HS-27A (cell line): ENCODE measurements around the gene SORCS1.

ENCODE experiments used
- DNase-seq: peaks from one replicate; pipeline ENCODE4 v3.0.0-alpha.2; 2012; ENCODE audit warnings: low read depth, missing footprints

The SORCS1 gene

DNA sequence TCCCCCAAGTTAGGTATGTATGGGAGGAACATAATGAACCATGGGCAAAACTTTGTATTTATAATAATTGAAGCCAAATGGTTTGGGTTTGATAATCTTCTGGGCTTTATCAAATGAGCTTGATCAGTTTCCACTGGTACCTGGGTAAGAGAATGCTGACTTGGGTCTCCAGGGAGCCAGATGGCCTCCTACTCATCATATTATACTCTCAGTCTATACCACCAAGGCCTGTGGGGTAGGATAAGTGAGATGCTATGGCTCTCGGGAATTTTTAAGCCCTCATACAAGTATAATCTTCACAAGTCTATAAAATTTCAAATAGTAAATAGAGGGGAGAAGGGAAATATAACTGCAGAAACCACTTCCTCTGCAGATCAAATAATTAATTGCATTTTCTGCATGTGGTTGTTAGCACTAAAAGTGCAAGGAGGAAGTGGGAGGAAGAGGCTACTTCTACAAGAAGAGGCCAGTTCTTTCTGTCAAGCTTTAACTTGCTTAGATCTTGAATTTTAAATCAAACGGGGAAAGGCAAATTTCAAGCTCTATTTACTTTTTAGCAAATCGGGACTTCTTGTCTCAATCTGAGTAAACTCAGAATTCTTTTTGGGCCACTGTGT, 349.0 kb downstream of the SORCS1 start:
- no peak for DNase-seq

DNA sequence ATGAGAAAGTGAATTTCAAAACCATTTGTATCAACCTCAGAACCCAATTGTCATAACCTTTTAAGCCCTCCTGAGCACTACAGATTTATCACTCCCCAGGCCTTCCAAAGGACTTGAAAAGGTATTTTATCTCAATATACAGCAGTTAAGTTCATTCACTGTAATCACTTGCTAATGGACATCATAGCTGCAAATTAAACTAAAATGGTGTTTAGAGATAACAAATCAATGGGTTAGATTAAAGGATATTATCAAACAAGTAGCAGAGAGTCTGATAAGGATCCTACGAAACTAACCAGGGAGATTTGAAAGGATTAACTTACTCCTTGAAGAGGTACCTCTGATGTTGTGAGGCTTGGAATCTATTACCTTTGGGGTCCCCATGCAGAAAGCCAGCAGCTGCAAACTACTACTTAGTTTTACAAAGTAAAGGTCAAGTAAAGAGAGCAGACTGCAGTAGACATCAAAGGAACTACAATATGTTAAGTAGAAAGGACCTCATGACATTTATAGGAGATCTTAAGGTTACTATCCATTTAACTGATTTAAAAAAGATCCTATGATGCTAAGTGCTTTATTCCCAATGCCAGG, 359.4 kb downstream of the SORCS1 start:
- DNase-seq: no peak

DNA sequence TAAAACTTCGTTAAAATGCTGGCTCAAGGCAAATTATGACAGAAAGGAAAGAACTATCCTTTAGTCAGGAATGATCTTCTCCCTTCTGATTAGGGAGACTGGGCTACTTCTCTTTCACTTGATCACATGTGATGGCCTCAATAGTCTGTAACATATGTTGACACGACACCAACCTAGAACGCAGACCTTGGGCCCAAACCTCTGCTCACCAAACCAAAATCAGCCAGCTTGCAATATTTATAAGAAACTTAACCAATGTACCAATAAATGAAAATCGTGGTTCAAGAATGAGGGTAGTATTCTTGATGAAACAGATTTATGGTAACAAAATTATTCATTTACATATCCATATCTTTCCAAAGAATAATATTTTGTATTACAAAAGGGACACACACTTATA, 361.6 kb downstream of the SORCS1 start:
- DNase-seq: no peak

DNA sequence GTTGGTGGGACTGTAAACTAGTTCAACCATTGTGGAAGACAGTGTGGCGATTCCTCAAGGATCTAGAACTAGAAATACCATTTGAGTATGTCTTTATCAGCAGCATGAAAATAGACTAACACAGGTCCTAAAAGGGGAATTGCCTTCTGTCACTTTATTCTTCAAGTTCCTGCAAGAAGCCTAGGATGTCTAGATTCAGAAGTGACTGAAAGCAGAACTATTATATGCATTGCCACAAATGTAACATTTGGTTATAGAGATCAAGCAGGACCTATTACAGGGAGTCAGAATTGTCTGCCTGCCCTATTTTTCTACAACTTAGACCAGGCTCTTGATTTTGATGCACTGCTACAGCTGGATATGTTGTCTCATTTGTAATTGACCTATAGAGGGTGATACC, 364.7 kb downstream of the SORCS1 start:
- DNase-seq: no peak

DNA sequence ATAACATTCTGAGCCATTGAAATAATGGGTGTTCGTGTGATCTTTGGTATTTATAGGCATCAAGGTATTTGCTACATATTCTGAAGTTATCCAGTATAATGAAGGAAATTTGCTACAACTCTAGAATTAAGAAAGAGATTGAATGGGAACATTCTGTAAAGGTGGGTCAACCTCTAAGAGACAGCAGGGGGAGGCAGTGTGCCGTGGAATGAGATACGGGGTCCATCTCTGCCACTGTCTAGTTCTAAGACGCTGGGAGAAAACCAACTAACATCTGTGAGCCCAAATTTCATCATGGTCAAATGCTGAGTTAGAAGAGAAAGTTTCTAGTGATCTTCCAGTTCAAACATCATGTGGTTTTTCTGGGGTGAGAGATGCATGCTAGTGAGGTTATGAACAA, 368.9 kb downstream of the SORCS1 start:
- no peak for DNase-seq

DNA sequence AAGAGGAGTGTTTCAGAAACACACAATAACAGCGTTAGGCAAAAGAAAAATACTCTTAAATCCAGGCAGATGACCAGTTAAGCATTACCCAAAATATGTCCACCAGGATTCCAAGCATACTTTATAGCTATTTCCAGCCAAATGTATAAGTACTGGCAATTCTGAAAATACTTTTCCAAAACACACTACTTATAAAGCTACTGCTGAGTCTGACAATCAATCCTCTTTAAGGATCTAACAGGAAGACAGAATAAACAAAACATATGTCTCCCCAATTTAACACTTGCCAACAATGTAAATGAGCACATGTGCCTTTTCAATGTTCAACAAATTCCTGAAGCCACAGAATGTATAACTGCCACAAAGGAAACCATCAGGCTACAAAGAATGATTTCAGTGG, 370.9 kb downstream of the SORCS1 start:
- DNase-seq: no peak

DNA sequence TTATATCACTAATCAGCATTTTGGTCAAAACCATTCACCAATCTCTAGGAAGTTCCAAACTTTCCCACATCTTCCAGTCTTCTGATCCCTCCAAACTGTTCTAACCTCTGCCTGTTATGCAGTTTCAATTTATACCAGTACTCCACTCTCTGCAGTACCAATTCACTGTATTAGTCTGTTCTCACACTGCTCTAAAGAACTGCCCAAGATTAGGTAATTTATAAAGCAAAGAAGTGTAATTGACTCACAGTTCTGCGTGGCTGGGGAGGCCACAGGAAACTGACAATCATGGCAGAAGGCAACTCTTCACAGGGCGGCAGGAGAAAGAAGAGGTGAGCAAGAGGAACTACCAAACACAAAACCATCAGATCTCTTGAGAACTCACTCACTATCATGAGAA, 374.9 kb downstream of the SORCS1 start:
- DNase-seq: no peak

DNA sequence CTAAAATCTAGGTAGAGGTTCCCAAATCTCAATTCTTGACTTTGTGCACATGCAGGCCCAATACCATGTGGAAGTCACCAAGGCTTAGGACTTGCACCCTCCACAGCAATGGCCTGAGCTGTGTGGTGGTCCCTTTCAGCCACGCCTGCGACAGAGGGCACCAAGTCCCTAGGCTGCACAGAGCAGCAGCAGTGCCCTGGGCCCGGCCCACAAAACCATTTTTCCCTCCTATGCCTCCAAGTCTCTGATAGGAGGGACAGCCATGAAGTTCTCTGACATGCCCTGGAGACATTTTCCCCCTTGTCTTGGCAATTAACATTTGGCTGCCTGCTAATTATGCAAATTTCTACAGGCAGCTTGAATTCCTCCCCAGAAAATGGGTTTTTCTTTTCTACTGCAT, 375.5 kb downstream of the SORCS1 start:
- no peak for DNase-seq

DNA sequence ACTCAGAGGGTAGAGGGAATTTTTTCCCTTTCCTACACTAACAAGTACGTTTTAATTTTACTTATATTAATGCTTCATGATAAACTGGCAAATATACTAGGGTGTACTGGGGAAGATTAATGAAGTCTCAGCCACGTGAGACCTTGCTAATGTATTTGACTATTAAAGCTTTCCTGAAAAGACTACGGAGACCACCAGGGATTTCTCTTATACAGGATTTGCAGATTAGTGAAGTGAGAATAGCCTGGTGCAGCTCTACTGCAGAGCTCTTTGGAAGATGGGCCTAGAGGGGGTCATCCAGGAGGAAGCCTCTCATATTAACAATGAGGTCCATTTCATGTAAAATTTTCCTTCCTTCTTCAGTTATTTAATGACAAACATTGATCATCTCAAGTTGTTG, 379.0 kb downstream of the SORCS1 start:
- DNase-seq: no peak

DNA sequence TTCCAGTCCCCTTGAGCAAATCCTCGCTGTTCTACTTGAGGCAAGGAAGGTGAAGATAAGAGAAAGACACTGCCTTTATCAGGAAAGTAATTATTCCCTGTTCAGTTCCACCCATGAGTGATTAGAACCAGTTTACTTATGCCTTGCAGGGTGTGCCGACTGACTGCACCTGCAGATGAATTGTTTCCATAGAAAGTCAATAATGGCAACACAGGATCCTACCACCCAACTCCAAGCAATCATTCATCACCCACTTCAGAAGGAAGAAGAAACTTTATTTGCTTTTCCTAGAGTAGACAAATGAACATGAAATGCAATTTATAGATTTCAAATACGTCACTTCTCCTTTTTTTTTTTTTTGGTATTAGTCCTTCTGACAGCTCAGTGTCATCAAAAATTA, 383.9 kb downstream of the SORCS1 start:
- DNase-seq: no peak

DNA sequence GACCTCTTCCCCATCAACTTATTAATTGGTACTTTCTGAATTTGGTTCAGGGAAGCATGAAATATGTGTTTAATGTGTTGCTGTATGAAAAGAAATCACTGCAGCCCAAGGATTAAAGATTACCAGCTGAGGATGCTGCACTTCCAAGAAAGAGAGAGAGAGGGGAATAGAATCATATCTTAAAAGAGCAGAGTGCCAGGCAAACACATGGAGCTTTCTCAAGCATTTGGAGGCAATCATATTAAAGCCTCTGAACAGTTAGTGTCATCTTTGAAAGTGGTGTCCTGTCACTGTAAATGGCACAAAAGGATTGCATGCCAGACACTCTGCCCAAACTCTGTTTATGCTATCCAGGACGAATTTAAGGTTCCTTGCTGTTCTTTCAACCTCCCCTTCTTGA, 386.7 kb downstream of the SORCS1 start:
- DNase-seq: no peak

DNA sequence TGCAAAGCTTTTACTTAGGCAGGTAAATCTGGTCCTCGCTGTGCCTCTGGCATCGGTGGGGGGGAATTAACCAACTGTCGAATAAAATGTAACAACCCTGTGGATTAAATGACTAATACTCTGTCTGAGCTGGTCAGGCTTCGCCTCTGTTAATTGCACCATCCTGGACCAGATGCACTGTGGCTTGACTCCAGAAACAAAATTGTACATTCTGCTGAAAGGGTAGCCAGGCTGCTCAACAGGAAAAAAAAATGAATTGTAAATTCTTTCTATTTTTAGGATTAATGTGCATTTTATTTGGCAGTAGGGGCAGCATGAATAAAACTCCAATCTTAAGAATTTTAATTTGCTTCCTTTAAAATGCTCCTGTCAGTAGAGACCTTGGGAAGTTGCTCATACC, 389.4 kb downstream of the SORCS1 start:
- DNase-seq: no peak

DNA sequence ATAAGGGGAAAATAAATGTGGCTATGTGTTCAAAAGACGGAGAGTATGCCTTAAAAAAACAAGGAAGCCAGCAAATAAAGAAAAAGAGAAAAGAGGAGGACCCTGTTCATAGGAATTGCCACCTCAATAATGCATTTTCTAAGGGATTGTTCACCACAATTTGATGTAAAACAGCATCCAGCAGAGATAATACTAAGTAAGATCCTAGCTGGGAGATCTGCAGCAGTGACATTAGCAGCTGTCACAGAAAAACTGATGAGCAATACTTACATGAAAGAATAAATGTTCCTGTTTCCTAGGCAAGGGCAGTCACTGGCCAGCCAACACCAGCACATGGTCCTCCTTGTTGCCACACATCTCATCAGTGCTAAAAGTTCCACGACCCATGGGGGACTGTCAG, 391.5 kb downstream of the SORCS1 start:
- no peak for DNase-seq

DNA sequence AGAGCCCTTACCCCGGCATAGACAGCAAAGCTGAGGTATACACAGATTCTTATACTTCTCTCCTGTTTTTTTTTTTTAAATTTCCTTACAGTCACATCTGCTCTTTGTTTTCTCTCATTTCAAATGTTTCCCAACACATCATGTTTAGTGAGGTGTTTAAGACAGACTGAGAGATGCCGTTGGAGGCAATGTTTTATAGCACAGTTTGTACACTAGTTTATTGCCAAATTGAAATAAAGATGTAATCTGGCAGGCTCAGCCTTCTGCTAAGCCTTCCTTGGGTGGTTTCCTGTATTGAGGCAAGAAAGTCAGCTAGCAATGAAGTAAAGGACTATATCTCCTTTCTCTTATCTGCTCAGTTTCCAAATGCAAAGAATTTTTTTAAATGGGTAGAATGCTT, 393.4 kb downstream of the SORCS1 start:
- no peak for DNase-seq

DNA sequence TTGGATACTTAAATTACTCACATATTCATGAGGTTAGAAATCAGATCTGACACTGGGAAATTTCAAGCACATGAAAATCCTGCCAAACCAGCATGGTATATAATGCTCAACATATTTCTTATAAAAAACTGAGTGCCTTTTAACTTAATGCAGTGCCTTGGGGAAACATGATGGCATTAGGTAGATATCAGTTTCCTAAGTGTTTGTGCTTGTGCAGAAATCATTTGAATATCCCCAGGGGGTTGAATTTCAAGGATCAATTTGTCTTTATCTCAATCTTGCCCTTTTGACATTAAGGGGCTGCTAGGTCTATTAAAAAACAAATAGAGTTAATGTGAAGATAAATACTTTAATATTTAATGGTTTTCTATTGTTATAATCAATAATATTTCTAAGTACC, 396.3 kb downstream of the SORCS1 start:
- DNase-seq: no peak

DNA sequence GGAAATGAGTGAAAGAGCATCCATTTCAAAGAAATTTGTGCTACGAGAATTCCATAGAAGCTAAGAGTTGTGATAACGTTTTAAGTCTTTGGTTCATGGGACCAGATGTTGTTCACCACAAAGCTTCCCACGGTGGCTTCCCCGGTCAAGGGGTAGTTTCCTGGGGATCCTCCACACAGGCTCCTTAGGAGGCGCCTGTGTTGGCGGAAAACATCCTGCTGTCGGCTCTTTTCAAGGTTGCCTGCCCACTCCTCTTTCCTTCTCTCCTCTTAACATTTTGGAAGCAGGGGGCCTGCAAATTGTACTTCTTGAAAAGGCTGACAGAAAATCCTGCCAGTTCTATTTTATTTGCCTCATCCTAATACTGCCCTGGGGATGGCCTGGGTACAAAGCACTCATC, 398.6 kb downstream of the SORCS1 start:
- no peak for DNase-seq

DNA sequence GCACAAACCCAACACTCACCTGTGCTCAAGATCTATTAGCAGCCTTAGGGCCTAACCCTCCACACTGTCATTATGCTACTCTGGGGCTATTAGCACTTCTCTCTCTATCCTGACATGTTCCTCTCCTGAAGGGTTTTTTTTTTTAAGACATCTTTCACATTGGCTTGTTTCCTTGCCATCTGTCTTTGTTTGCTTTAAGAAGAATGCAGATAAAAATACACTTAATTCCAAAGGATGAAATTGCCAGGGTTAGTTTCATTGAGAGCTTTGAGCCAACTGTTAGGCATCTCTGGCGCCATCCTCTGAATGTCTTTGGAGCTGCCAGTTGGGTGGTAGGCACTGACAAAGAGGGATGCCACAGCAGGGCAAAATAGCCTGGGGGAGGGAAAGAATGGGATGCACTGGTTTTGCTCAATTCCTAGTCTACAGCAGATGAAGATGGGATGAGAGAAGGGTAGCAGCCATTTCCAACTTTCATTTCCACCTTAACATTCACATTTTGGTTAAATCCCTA, 399.2 kb downstream of the SORCS1 start:
- no peak for DNase-seq

DNA sequence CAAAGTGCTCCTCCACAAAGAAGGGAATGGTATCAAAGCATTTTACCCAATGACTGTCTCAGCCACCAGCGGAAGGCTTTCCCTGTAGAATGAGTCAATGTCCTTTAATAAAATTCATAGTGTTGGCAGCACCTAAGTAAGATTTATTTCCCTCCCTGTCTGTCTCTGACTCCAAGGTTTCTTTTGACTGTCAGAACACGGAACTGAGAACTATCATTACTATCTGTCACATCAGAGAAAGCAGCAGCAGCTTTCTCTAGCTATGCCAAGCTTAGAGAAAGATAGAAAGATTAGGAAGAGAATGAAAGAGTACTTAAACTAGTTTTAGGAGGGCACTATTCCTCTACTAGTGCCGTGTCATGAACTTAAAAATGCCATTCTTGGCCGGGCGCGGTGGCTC, 400.1 kb downstream of the SORCS1 start:
- DNase-seq: no peak

DNA sequence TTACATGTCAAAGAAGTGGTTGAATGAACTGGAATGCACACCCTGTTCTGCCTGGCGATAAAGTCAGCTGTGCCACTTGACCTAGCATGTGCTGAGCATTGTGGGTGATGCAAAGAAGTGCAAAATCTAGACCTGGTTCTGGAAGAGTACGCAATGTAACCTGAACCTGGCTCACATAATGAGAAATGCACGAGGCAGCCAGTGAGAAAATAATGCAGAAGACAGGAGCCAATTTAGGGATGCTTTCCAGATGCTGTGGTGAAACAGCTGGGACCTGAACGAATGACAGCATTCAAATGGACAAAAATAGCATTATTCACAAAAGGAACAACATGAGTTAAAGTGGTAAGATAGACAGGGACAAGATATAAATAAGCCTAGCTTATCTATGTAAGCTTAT, 402.6 kb downstream of the SORCS1 start:
- no peak for DNase-seq

DNA sequence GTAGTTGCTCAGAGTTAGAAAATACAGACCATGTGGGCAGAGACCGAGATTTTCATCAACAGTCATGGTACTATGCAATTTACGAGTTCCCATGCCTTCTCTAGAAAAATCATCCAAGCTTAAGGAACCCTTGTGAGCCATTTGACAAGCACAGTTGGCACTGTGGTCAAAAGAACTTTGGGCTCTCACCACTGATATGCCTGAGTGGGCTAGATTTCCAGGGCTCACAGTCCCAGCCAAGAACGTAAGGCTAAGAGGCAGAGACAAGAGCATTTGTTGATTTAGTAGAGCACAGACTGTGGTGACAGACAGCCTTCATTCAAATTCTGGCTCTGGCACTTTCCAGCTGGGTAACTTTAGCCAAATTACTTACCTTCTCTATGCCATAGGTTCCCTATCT, 407.0 kb downstream of the SORCS1 start:
- no peak for DNase-seq

DNA sequence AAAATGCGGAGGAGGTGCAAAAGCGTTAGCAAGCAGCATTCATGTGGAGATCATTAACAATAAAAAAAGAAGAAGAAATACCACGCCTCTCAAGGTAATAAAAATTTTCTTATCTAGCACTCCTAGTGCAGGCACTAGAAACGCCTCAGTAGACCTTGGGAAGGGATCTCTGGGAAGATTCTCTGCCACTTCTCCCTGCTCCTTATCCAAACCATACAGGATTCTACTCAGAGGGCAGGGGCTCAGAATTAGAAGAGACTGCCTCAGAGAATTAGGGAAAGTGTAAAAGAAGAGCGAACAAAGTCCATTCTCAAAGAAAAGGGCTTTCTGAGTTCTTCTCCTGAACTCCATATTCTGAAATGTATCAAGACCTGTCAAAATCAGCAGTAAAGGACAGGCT, 413.4 kb downstream of the SORCS1 start:
- DNase-seq: no peak

DNA sequence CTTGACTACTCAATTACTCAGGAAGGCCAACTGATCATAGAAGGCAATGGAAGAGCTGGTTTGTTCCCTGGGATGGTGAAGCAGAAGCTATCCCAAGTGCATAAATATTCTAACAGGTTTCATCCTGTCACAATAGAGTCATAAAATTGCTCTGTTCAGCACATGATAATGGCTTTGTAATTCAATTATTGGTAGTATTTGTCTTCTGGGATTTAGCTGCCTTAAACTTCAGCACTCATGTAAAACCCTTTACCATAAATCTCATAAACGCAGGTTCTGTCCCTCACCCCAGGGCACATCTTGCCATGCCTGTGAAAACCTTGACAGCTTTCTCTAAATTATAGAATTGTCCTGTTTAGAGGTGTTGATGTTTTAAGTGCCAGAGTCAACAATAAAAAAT, 417.6 kb downstream of the SORCS1 start:
- no peak for DNase-seq

DNA sequence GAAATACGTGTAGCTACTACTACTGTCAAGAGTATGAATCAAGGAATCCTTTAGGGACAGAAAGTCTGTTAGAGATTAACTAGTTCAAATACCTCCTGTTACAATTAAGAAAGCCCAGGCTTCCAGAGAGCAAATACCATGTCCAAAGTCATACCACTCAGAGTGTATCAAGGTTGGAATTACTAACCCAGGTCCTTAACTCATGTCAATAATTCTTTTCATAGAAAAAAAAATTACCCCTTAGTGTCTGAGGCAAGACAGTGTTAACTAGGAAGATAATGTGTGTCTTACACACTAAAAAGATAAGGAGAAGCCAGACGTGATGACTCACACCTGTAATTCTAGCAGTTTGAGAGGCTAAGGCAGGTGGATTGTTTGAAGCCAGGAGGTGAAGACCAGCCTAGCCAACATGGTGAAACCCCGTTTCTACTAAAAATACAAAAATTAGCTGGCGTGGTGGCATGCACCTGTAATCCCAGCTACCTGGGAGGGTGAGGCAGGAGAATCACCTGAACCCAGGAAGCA, 423.4 kb downstream of the SORCS1 start:
- DNase-seq: no peak

DNA sequence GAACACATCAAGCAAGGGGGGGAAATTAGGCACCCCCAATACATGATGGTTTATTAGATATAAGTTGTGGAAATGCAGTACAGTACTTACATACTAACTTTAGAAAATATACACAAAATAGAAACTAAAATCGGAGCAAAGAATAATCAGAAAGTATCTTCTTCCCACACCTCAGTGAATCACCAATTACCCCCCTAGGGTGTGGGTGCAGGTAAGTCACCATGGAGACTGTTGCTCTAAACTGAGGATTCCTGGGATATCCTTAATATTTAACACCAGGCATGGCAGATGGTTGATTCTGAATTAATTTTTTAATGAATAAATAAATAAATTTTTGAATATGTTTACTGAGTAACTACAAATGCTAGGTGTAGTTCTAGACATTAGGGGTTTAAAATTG, 424.4 kb downstream of the SORCS1 start:
- DNase-seq: no peak
